CD4-positive, alpha-beta T cell treated with Interleukin-21 for 1 hour (primary cell): ENCODE results near the gene KDM4B.
"Not testable (repeated sequence)": the region's sequence is repeated elsewhere in the genome, so short reads cannot be mapped to it uniquely, and the experiment has no call there.

Experiments
- DNase-seq: peaks from one replicate; pipeline ENCODE4 v3.0.0-alpha.2; 2020

KDM4B gene

DNA sequence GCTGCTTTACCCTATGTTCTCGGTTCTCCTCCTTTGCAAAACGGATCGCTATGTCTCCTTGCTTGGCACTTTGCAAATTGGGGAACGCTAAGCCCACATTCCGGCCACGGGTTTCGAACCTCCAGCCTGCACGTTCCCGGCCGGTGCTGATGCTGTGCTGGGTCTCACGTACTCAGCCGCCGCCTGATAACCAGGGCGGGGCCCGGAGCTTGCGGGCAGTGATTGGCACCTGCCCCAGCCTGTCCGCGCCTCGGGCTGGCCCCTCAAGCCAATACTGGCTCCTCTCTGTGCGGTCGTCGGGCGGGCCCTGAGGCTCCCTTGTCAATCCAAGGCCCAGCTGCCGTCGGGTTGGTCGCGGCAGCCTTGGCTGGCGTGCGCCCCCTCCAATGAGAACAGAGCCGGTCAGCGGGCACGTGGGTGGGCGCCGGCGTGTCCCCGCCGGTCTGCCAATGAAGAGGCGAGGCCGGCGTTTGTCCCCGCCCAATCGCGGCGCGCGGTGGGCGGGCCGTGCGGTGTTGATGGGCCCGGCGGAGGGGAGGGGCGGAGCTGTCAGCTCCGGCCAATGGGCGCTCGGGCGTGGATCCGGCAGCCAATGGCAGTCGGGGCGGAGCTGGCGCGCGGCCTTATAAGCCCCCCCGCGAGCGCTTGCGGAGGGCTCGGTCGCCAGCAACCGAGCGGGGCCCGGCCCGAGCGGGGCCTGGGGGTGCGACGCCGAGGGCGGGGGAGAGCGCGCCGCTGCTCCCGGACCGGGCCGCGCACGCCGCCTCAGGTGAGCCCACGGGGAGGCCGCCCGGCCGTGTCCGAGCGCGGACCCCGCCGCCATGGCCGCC lies at the start of gene KDM4B:
TSS of gene KDM4B (plus strand) at position 652 of the 830 bp plus-strand sequence. CDS start 63,778 bp downstream, outside the sequence.
- peak; percentile 100 for DNase-seq

DNA sequence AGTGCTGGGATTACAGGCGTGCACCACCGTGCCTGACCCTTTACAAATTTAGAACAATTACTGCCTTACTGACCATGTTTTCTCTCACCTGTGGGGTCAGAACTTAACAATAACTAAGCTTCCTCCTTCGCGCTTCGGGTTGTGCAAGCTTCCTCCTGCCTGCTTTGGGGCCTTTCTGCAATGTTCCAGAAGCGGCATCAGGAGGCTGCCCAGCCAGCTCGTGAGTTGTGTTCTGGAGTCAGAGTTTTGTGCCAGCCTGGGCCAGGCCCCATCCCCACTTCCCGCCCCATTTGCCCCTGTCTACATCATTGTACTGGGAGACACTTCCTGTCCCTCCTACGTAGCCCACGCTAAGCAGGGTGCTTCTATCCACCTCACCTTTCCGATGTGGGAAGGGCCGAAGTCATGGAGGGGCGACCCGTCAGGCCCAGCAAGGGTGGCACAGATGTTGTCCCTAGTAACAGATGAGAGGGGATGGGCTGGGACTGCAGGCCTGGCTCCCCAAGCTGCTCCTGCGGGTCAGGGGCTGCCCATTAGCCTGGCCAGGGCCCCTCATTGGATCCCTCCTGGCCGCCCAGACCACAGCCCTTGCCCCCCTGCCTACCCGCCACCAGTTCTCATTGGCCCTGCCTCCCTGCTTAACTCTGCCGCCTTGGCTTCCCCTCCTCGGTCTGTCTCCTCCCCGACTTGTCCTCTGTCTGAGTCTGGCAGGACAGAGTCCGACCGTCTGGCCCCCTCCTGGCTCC lies 46.2 kb upstream of the KDM4B start:
- no peak for DNase-seq

DNA sequence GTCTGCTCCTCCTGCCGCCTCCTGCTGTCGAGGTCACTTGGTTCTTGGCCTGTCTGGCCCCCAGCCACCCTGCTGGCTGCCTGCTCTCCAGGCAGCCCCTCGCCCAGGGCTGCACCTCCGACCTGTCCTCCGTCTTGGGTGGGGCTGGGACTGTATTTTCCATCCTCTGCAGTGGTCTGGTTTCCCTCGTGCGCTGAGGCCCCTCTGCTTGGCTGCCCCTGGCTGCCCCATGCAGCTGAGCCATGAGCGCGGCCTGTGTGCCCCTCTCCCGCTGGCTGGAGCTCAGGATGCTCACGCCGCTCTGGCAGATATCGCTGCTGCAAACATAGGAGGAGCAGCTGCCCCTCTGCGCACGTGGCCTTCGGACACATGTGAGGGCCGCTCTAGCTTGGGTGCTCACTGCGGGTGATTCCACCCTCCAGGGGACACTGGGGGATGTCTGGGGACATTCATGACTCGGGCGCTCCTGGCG lies 45.6 kb upstream of the KDM4B start:
- DNase-seq: no peak

DNA sequence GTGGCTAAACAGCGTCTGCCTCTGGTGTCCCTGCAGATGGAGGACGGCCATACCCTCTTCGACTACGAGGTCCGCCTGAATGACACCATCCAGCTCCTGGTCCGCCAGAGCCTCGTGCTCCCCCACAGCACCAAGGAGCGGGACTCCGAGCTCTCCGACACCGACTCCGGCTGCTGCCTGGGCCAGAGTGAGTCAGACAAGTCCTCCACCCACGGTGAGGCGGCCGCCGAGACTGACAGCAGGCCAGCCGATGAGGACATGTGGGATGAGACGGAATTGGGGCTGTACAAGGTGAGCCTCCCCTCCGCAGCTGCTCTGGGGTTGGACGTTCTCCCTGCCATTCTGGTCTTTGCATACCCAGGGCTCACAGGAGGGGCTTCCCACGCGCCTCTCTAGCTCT lies 39.7 kb upstream of the KDM4B start:
- DNase-seq: no peak

DNA sequence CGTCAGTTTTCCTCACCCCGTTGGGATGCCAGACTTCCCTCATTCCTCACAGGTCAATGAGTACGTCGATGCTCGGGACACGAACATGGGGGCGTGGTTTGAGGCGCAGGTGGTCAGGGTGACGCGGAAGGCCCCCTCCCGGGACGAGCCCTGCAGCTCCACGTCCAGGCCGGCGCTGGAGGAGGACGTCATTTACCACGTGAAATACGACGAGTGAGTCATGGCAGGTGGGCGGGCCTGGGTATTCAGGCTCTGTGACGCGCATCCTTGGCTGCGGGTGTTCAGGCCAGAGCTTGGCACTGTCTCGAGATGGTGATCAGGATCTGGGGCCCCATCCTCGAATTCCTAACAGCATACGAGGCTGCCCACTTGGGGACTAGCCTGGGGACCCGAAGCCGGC lies 38.2 kb upstream of the KDM4B start:
- no peak for DNase-seq

DNA sequence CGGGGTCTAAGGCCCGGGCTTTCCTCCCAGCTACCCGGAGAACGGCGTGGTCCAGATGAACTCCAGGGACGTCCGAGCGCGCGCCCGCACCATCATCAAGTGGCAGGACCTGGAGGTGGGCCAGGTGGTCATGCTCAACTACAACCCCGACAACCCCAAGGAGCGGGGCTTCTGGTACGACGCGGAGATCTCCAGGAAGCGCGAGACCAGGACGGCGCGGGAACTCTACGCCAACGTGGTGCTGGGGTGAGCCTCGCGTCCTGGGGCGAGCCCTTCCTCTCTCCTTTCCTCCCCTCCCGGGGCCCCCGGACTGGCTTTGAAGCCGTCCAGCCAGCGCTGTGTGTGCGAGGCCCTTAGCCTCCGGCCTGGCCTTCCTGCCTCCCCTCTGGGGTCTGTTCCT lies 36.2 kb upstream of the KDM4B start:
- no peak for DNase-seq

DNA sequence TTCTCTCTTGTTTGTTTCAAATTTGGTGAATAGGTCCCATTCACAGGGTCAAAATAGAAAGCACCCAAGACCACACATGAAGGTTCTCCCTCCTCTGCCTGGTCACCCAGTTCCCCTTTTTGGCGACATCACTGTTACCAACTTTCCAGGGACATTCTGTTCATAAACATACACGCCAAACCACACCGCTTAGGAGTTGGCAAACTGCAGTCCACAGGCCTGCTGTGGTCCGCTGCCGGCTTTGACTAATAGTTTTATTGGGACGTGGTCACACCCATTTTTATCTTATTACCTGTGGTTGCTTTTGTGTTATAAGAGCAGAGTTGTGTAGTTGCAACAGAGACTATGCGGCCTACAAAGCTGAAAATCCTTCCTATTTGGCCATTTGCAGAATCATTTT lies 35.4 kb upstream of the KDM4B start:
- DNase-seq: no peak

DNA sequence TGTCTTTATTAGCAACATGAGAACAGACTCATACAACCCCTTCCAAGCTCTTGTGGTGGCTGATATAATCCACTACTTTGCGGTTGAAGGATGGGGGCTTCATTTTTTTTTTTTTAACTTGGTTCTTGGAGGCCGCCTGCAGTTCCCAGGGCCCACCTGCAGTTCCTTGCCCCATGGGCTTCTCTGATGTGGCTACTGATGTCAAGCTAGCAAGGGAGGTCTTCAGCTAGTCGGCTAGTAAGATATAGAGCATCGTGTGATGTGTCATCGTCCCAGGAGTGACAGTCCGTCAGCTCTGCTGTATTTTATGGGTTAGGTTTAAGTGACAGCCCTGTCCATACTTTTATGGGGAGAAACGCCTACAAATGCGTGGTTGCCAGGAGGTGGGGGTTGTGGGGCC lies 33.5 kb upstream of the KDM4B start:
- DNase-seq: no peak

DNA sequence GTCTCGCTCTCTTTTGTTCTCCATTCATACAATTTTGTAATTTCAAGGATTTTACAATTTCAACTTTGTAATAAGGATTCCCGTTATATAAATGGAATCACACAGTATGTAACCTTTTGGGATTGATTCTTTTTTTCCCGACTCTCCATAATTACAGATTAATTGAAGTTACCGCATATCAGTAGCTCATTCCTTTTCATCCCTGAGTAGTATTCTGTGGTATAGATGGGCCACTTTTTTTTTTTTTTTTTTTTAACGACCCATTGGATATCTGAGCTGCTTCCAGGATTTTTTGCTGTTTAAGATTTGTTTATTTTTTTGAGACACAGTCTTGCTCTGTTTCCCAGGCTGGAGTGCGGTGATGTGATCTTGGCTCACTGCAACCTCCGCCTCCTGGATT lies 31.9 kb upstream of the KDM4B start:
- DNase-seq: no peak

DNA sequence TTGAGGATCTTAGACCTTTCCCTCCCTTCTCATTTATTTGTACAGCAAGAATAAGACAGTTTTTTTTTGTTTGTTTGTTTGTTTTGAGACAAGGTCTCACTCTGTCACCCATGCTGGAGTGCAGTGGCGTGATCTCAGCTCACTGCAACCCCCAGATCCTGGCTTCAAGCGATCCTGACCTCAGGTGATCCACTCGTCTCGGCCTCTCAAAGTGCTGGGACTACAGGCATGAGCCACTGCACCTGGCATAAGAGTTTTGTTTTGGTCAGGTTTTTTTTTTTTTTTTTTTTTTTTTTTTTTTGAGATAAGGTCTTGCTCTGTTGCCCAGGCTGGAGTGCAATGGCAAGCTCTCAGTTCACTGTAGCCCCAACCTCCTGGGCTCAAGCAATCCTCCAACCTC lies 30.5 kb upstream of the KDM4B start:
- DNase-seq: not testable (repeated sequence)

DNA sequence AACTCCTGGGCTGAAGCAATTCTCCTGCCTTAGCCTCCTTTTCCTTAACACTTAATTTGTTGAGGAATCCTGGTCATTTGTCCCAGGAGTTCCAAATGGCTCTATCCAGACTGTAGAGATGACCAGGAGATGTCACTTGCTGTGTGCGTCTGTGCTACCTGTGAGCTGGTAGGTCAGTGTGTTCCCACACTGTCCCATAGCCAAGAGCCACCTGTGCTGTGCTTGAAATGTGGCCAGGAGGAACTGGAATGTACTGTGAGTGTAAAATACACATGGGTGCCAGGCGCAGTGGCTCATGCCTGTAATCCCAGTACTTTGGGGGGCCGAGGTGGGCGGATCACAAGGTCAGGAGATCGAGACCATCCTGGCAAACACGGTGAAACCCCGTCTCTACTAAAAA lies 29.4 kb upstream of the KDM4B start:
- DNase-seq: no peak

DNA sequence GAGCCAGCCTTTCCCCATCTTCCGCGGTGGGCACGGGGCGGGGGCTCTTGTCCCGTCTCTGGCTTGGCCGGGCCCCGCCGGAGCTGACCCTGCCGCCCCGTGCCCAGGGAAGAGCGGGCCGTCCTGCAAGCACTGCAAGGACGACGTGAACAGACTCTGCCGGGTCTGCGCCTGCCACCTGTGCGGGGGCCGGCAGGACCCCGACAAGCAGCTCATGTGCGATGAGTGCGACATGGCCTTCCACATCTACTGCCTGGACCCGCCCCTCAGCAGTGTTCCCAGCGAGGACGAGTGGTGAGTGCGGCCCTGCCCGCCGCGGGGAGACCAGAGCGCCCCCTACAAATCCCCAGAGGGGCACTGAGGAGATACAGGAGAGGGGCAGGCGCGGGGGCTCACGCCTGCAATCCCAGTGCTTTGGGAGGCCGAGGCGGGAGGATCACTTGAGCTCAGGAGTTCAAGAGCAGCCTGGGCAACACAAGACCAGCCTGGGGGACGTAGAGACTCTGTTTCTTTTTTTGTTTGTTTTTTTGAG lies 27.2 kb upstream of the KDM4B start:
- DNase-seq: not testable (repeated sequence)

DNA sequence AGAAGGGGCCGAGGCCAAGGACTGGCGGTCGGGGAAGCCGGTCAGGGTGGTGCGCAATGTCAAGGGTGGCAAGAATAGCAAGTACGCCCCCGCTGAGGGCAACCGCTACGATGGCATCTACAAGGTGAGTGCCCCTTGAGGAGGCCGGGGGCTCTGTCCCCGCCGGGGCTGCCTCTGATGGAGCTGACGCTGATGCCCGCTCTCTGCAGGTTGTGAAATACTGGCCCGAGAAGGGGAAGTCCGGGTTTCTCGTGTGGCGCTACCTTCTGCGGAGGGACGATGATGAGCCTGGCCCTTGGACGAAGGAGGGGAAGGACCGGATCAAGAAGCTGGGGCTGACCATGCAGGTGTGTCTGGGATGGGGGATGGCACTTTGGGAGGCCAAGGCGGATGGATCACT lies 18.3 kb upstream of the KDM4B start:
- DNase-seq: not testable (repeated sequence)

DNA sequence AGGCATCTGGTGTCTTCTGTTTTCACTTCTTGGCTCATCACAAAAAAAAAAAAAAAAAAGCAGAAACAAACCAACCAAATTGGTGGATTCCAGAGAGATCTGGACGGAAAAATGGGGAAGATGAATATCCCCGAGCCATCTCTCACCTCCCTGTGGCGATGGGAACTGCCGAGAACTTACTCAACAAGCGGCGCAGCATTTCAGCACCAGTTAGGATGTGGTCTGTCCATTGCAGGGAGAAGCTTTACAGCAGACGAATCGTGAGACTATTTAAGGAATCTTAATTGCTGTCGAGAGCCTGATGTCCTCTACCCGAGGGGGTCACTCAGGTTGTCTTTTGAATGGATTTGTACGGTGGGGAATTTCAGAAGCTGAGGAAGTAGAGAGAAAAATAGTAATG lies 17.3 kb upstream of the KDM4B start:
- no peak for DNase-seq

DNA sequence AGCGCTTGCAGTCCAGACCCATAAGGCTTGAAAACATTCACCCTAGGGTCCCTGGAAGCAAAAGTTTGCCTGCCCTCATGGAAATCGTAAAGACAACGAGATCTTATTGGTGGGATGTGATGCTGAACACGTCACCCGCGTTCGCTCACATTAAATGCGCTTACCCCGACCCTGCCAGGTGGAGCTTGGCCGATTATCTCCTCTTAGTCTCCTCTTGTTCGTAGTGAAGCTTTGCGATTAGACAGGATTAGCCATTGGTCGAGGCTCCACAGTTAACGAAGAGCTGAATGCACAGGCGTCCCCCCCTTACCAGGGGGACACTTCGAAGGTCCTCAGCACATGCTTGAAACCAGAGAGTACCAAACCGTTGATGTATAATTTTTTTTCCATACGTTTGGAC lies 16.0 kb upstream of the KDM4B start:
- DNase-seq: no peak

DNA sequence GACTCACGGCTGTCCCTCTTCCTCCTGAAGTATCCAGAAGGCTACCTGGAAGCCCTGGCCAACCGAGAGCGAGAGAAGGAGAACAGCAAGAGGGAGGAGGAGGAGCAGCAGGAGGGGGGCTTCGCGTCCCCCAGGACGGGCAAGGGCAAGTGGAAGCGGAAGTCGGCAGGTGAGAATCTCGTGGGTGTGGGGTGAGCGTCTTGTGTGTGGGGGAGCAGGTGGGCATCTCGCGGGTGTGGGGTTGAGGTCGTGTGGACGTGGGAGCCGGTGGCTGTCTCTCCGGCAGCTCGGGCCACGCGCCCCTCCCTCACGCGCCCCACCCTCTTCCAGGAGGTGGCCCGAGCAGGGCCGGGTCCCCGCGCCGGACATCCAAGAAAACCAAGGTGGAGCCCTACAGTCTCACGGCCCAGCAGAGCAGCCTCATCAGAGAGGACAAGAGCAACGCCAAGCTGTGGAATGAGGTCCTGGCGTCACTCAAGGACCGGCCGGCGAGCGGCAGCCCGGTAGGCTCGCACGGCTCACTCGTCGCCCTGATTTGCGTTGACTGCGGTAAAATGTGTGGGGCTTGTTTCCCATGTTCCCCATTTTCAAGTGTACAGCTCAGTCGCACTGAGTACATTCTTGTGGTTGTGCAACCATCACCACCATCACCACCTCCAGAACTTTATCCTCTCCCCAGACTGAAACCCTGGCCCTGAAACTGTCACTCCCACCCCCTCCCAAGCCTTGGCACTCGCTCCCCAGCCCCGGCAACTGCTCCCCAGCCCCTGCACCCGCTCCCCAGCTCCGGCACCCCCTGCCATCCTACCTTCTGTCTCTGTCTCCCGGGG lies 14.4 kb upstream of the KDM4B start:
- DNase-seq: not testable (repeated sequence)

DNA sequence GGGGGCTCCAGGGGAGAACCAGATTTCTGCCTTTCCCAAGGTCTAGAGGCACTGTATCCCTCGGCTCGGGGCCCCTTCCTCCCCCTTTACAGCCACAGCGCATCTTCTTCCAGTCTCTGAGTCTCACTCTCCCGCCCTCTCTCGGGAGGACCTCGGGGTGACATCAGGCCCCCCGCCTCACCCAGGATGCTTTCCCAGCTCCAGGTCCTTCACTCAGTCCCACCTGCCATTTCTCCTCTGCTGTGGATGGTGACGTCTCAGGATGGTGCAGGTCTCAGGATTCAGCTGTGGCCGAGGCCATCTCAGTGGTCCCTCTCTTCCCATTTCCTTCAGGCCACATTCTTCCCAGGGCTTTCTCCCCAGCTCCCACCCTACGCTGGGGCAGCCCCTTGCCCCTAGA lies 13.6 kb upstream of the KDM4B start:
- no peak for DNase-seq

DNA sequence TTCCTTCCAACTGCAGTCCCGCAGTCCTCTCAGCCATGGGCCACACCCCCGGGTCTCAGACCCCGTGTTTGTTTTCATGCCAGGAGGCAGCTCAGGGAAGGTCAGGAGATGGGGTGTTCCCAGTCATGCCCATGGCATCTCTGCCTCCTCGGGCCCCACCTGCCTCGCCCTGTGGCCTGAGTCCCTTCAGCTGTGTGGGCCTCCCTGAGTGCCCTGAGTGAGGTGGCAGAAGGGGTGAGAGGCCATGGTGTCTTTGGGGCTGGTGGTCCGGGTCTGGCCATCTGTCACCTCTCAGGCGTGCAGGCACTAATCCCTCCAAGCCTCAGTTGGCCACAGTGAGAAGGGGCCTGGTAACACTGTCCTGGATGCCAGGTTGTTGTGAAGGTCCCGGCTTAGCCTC lies 10.9 kb upstream of the KDM4B start:
- DNase-seq: no peak

DNA sequence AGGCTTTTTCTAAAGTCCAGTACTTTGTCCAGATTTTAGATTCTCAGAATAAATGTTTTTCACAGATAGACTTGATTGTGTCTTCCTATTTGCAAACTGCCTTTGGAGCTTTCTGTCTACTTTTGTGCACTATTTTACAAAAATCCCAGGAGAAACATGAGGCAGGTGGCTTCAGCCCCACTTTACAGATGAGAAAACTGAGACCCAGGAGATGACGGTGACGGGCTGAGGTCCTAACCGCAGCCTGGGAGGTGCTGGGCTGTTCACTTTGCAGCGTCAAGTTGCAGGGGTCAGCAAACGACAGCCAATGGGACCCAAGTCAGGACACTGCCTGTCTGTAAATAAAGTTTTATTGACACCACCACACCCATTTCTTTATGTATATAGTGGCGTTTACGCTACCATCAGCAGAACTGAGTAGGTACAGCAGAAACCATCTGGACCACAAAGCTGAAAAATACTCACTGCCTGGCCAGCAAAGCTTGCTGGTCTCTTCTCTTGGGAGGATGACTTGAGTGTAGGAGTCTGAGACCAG lies 6.8 kb upstream of the KDM4B start:
- no peak for DNase-seq

DNA sequence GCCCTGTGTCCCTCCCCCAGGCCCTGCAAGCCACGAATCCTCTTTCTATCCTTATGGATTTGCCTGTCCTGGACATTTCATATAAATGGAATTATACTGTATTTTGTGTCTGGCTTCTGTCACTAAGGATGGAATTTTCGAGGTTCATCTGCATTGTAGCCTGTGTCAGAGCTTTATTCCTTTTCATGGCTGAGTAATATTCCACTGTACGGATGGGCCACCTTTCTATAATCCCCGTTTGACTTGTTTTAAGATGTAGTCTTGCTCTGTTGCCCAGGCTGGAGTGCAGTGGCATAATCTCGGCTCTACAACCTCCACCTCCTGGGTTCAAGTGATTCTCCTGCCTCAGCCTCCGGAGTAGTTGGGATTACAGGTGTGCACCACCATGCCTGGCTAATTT lies 3.9 kb upstream of the KDM4B start:
- DNase-seq: no peak

DNA sequence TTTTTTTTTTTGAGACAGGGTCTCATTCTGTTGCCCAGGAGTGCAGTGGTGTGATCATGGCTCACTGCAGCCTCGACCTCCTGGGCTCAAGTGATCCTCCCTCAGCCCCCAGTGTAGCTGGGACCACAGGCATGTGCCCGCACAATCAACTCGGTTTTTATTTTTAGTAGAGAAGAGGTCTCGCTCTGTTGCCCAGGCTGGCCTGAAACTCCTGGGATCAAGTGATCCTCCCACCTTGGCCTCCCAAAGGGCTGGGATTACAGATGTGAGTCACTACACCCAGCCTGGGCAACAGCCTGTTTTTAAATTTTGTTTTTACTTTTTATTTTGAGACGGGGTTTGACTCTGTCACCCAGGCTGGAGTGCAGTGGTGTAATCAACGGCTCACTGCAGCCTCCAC lies 2.3 kb upstream of the KDM4B start:
- no peak for DNase-seq

DNA sequence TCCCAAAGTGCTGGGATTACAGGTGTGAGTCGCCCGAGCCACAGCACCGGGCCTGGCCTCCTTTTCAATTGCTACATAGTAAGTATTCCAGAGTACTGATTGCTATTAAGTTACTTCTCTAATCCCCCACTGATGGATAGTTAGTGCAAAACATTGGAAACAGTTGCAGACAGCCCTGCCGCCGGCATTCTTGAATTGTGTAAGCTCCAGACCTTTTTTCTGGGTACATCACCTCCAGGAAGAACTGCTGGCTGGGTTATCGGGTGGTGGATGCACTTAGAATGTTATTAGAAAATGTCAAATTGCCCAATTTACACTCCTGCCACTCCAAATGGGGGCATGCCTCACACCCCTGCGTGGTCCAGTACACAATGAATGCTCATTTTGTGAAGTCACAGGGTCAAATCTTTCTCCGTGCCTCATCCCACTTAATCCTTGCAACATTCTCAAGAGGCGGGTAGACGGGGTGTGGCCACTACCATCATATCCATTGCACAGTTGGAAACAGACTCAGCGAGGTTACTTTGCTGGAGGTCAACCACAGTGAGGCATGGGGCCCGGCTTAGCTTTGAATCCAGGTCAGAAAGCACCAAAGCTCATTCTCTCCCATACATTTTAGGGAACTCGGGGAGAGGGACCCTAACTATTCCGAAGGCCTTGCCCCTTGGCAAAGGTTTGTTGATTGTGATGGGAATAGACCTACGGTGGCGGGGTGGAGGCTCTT lies 1.0 kb upstream of the KDM4B start:
- DNase-seq: no peak
